ENCODE measurements around the gene MAD1L1.

MAD1L1 gene

GRCh38 chr7:2032030-2032875 lies 200.5 kb downstream of the MAD1L1 start:
- TF ChIP-seq CTCF (IDR thresholded peaks at IDR 0.05; ENCODE audit: low read depth, low read length, missing control alignments) = no peak
- DNase-seq (ENCODE audit: extremely low read depth, low read depth) = no peak
- H3K4me3 ChIP-seq (replicated peaks; ENCODE audit: low read depth, low read length) = no peak overlapping the region

DNA sequence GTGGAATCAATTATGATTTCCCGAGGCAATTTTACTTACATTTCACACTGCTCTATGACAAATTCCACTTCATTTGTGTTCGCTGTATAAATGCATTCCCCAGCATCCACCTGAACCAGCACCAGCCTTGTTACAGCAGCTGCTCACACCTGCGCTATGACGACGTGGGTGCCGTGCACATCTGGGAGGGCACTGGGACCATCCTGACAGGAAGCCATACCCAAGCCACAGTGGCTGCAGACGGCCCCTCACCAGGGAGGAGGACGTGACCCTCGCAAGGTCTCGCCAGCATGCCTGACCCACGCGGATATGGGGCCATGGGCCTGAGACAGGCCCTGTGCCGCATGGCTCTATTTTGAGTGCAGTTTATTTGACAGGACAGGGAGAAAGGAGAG lies 201.3 kb downstream of the MAD1L1 start:
- H3K4me3 ChIP-seq (replicated peaks; ENCODE audit: low read depth, low read length) = no peak overlapping the region
- no peak for TF ChIP-seq CTCF (IDR thresholded peaks at IDR 0.05; ENCODE audit: low read depth, low read length, missing control alignments)
- no peak for DNase-seq (ENCODE audit: extremely low read depth, low read depth)

GRCh38 chr7:2030475-2031450 lies 202.0 kb downstream of the MAD1L1 start:
- no peak for TF ChIP-seq CTCF (IDR thresholded peaks at IDR 0.05; ENCODE audit: low read depth, low read length, missing control alignments)
- no peak for DNase-seq (ENCODE audit: extremely low read depth, low read depth)
- no peak overlapping the region for H3K4me3 ChIP-seq (replicated peaks; ENCODE audit: low read depth, low read length)

- no peak overlapping the region for H3K4me3 ChIP-seq (replicated peaks; ENCODE audit: low read depth, low read length)
- TF ChIP-seq CTCF (IDR thresholded peaks at IDR 0.05; ENCODE audit: low read depth, low read length, missing control alignments) = no peak
- DNase-seq (ENCODE audit: extremely low read depth, low read depth) = no peak
Measured at GRCh38 chr7:2029936-2030335, 202.8 kb downstream of the MAD1L1 start.

DNA sequence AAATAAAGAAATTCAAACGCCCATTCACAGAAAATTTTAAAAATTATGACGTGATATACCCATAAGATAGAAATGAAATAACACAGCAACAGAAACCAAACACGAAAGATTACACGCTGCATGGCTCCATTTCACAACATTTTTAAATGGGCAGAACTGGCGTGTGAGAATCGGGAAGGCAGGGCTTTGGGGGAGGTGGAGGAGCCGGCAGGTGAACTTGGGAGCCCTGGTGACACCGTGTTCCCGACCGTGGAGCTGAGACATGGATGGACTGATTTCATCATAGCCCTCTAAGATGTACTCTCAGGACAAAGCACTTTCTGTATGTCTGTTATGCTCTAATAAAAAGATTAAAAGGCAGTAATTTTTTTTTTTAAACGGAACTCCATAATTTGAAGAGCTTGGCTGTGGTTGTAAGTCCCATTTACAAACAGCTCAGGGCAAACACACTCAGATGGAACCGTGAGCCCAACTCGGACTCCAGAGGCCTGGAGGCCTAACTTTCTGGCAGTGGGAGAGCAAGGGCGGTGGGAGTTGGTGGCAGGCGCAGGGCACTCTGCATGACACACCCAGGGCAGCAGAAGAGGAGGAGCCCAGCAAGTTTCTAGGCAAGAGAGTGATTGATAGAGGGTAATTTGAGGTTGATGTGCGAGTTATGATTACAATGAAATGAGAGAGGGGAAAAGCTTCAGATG lies 203.4 kb downstream of the MAD1L1 start:
- no peak for DNase-seq (ENCODE audit: extremely low read depth, low read depth)
- no peak overlapping the region for H3K4me3 ChIP-seq (replicated peaks; ENCODE audit: low read depth, low read length)
- no peak for TF ChIP-seq CTCF (IDR thresholded peaks at IDR 0.05; ENCODE audit: low read depth, low read length, missing control alignments)

GRCh38 chr7:2028733-2029132 lies 204.0 kb downstream of the MAD1L1 start:
- DNase-seq (ENCODE audit: extremely low read depth, low read depth) = no peak
- no peak overlapping the region for H3K4me3 ChIP-seq (replicated peaks; ENCODE audit: low read depth, low read length)
- TF ChIP-seq CTCF (IDR thresholded peaks at IDR 0.05; ENCODE audit: low read depth, low read length, missing control alignments) = no peak

All from HFF-Myc (cell line).